ENCODE results near the gene DOK7. TPM values are rescaled to one million over a fixed set of nuclear protein-coding genes. Genes with fewer than 3 reads are reported as not detected.

DOK7 gene
- total RNA-seq, 2 experiments from 2014 or later = not detected

GRCh38 chr4:3489451-3489962, 26.4 kb downstream of the DOK7 start:
- Mint-ChIP-seq H3K4me1 (no peaks in the 10 kb centered on the region), H3K27ac (no peak overlapping the region), H3K36me3 (ENCODE audit: low read depth) (no peaks in the 10 kb centered on the region), H3K9me3 (no peaks in the 10 kb centered on the region), H3K27me3 (peaks cover 14% of the 10 kb centered on the region), H3K4me3 (no peak overlapping the region)
- ChIA-PET POLR2A (no interaction called here), CTCF (interaction anchor here (0.6 kb wide), 1 partner anchor 9 kb away, joined by 3 read pairs; no protein-coding TSS in a partner anchor)
- DNase-seq = no peak

GRCh38 chr4:3491681-3492405, 28.7 kb downstream of the DOK7 start:
- Mint-ChIP-seq H3K4me3 (no peak overlapping the region), H3K4me1 (no peaks in the 10 kb centered on the region), H3K27me3 (peaks cover 9% of the 10 kb centered on the region), H3K9me3 (no peaks in the 10 kb centered on the region), H3K36me3 (ENCODE audit: low read depth) (no peaks in the 10 kb centered on the region), H3K27ac (no peak overlapping the region)
- CTCF ChIA-PET = interaction anchor here (1.0 to 1.6 kb wide), 2 partner anchors 8 to 27 kb away, joined by 3 to 4 read pairs; no protein-coding TSS in a partner anchor
- POLR2A ChIA-PET = no interaction called here
- DNase-seq = no peak

- Mint-ChIP-seq H3K4me1 (no peaks in the 10 kb centered on the region), H3K9me3 (no peaks in the 10 kb centered on the region), H3K36me3 (ENCODE audit: low read depth) (no peaks in the 10 kb centered on the region), H3K4me3 (no peak overlapping the region), H3K27ac (no peak overlapping the region), H3K27me3 (peaks cover 9% of the 10 kb centered on the region)
- DNase-seq = no peak
- ChIA-PET CTCF (interaction anchor here (1.6 kb wide), 1 partner anchor 26 kb away, joined by 4 read pairs; no protein-coding TSS in a partner anchor), POLR2A (no interaction called here)
Observed at GRCh38 chr4:3492741-3493719, 29.9 kb downstream of the DOK7 start.

- H3K4me3 Mint-ChIP-seq = no peak overlapping the region
- H3K9me3 Mint-ChIP-seq = no peaks in the 10 kb centered on the region
- H3K27ac Mint-ChIP-seq = no peak overlapping the region
- peaks cover 9% of the 10 kb centered on the region for H3K27me3 Mint-ChIP-seq
- H3K4me1 Mint-ChIP-seq = no peaks in the 10 kb centered on the region
- ChIA-PET CTCF (no interaction called here), POLR2A (no interaction called here)
- no peak for DNase-seq
- H3K36me3 Mint-ChIP-seq (ENCODE audit: low read depth) = no peaks in the 10 kb centered on the region
Observed at GRCh38 chr4:3493720-3494461, 30.8 kb downstream of the DOK7 start.

GRCh38 chr4:3494462-3494871, 31.4 kb downstream of the DOK7 start:
- Mint-ChIP-seq H3K4me3 (no peak overlapping the region), H3K27ac (no peak overlapping the region), H3K27me3 (peaks cover 9% of the 10 kb centered on the region), H3K9me3 (no peaks in the 10 kb centered on the region), H3K4me1 (no peaks in the 10 kb centered on the region), H3K36me3 (ENCODE audit: low read depth) (no peaks in the 10 kb centered on the region)
- CTCF ChIA-PET = no interaction called here
- no peak for DNase-seq
- POLR2A ChIA-PET = no interaction called here

- DNase-seq = no peak
- peaks cover 9% of the 10 kb centered on the region for H3K27me3 Mint-ChIP-seq
- no peak overlapping the region for H3K4me3 Mint-ChIP-seq
- H3K9me3 Mint-ChIP-seq = no peaks in the 10 kb centered on the region
- no peaks in the 10 kb centered on the region for H3K36me3 Mint-ChIP-seq (ENCODE audit: low read depth)
- no peak overlapping the region for H3K27ac Mint-ChIP-seq
- no peaks in the 10 kb centered on the region for H3K4me1 Mint-ChIP-seq
- ChIA-PET POLR2A (no interaction called here), CTCF (no interaction called here)
Observed at GRCh38 chr4:3495204-3495975, 32.3 kb downstream of the DOK7 start.

GRCh38 chr4:3496021-3496420, 32.9 kb downstream of the DOK7 start:
- CTCF ChIA-PET = interaction anchor here (1.4 kb wide), 1 partner anchor 29 kb away, joined by 3 read pairs; no protein-coding TSS in a partner anchor
- H3K36me3 Mint-ChIP-seq (ENCODE audit: low read depth) = no peaks in the 10 kb centered on the region
- H3K4me3 Mint-ChIP-seq = no peak overlapping the region
- peaks cover 7% of the 10 kb centered on the region for H3K27me3 Mint-ChIP-seq
- H3K4me1 Mint-ChIP-seq = no peaks in the 10 kb centered on the region
- no peaks in the 10 kb centered on the region for H3K9me3 Mint-ChIP-seq
- no peak for DNase-seq
- no peak overlapping the region for H3K27ac Mint-ChIP-seq
- POLR2A ChIA-PET = no interaction called here

DNA sequence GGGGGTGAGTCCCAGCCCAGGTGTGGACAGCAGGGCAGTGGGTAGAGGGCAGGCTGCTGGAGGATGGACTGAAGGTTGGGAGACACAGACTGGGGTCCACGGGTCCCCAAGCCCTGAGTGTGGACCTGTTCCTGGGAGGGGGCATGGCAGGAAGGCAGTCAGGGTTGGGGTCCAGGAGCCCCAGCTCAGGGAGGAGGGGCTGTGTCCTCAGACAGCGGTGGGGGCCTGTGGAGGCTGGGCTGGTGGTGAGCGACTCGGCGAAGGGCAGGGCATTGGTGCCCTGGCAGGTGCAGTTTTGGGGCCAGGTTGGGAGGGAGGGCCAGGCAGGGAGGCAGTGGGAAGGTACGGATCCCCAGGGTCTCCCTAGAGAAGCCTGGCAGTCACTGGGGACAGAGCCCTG, 34.0 kb downstream of the DOK7 start:
- no peak overlapping the region for H3K4me3 Mint-ChIP-seq
- H3K4me1 Mint-ChIP-seq = no peaks in the 10 kb centered on the region
- ChIA-PET POLR2A (no interaction called here), CTCF (interaction anchor here (1.4 kb wide), 1 partner anchor 28 kb away, joined by 3 read pairs; no protein-coding TSS in a partner anchor)
- no peak overlapping the region for H3K27ac Mint-ChIP-seq
- peaks cover 2% of the 10 kb centered on the region for H3K27me3 Mint-ChIP-seq
- no peaks in the 10 kb centered on the region for H3K36me3 Mint-ChIP-seq (ENCODE audit: low read depth)
- no peaks in the 10 kb centered on the region for H3K9me3 Mint-ChIP-seq
- DNase-seq = no peak

DNA sequence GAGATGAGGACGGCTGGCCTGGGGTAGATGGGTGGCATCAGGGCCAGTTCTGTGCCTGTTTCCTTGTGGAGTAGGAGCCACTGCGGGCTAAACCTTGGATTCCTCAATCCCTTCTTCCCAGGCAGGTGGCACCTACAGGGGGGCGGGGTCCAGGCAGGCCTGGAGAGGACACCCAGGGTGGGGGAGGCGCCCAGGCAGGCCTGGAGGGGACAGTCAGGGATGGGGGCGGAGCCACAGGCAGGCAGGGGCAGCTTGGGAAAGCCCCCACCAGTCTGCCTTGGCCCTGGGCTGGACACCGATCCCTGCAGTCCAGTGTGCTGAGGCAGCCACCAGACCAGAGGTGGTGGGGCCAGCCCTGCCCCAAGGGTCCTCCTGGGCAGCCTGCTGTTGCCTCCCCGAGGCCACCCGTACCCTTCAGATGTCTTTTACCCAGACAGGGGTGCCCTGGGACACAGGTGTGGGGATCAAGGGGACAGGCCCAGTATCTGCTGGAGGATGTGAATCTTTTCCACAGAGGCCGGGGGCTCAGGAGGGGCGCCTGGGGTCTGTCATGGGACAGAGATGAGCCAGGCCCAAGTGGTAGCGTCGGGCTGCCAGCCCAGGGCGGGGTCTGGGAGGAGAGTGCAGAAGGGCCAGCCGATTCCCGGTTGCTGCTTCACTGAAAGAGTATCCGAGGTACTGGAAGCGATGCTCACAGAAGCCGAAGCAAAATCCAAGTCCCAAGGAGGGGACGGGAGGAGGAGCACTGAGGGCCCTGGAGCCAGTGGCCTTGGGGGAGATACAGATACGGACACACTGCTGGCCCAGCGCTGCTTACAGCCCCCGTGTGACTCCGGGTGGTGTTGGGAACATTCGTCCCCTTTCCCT, 34.6 kb downstream of the DOK7 start:
- H3K27ac Mint-ChIP-seq = no peak overlapping the region
- H3K4me3 Mint-ChIP-seq = no peak overlapping the region
- no peaks in the 10 kb centered on the region for H3K4me1 Mint-ChIP-seq
- DNase-seq = no peak
- no peaks in the 10 kb centered on the region for H3K9me3 Mint-ChIP-seq
- peaks cover 2% of the 10 kb centered on the region for H3K27me3 Mint-ChIP-seq
- CTCF ChIA-PET = no interaction called here
- no peaks in the 10 kb centered on the region for H3K36me3 Mint-ChIP-seq (ENCODE audit: low read depth)
- POLR2A ChIA-PET = no interaction called here

GRCh38 chr4:3498407-3498806, 35.3 kb downstream of the DOK7 start:
- Mint-ChIP-seq H3K9me3 (no peaks in the 10 kb centered on the region), H3K27me3 (peaks cover 2% of the 10 kb centered on the region), H3K4me3 (no peak overlapping the region), H3K27ac (no peak overlapping the region), H3K4me1 (peaks cover 3% of the 10 kb centered on the region), H3K36me3 (ENCODE audit: low read depth) (no peaks in the 10 kb centered on the region)
- ChIA-PET CTCF (no interaction called here), POLR2A (no interaction called here)
- DNase-seq = no peak

DNA sequence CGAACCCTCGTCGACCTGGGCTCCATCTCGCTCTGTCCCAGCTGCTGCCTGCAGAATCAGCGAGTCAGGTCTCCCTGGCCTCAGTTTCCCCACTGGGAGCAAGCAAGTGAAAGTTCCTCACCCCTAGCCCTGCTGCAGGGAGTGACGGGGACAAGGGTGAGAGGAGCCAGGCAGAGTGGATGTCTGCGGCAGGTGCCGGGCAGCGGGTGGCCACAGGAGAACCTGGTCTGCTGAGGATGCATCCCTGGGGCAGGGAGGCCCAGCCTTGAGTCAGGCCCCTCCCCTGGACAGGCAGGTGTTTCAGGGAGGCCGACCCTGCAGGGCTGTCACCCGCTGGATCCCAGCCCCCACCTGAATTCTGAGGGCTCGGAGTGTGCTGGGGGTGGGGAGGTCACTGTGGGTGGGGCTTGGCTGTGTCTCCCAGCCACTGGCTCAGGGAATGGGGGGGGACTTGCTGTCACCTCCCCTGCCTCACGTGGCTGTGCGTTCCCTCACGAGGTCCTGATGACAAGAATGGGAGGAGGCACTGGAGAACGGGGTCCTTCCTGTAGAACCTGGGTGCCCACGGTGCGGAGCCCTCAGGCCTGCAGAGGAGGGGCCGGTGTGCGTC, 35.9 kb downstream of the DOK7 start:
- Mint-ChIP-seq H3K4me3 (no peak overlapping the region), H3K9me3 (no peaks in the 10 kb centered on the region), H3K4me1 (peaks cover 8% of the 10 kb centered on the region), H3K36me3 (ENCODE audit: low read depth) (no peaks in the 10 kb centered on the region), H3K27me3 (peaks cover 2% of the 10 kb centered on the region), H3K27ac (no peak overlapping the region)
- no peak for DNase-seq
- ChIA-PET POLR2A (no interaction called here), CTCF (no interaction called here)

Data from activated CD4-positive, alpha-beta T cell treated with anti-CD3 and anti-CD28 coated beads, Interleukin-2, amount 10 ng/mL, durations not matched to agents 7 days and 5 days (primary cell).